Lower lobe of right lung (tissue), 2 donors: Measurements from ENCODE around the gene AMZ1. TPM values are rescaled to one million over a fixed set of nuclear protein-coding genes. Genes with fewer than 3 reads are reported as not detected.

Source experiments
- ATAC-seq, 2 donors: fragments of 200-7000 bp; cut with Tn5 transposase; one replicate each; pipeline ENCODE4 v1.9.1; 2020 to 2022; ENCODE audit warnings: mild to moderate bottlenecking in 2 of 2, moderate library complexity in 2 of 2
- DNase-seq: peaks from one replicate; pipeline ENCODE4 v3.0.0-alpha.2; 2020
- H3K27ac ChIP-seq: fragments of 200-600 bp; one replicate; pipeline ENCODE4 v1.8.0; 2022
- H3K27me3 ChIP-seq: fragments of 200-600 bp; one replicate; pipeline ENCODE4 v1.8.0; 2022; ENCODE audit warnings: low read depth
- H3K36me3 ChIP-seq: fragments of 200-600 bp; one replicate; pipeline ENCODE4 v1.8.0; 2022; ENCODE audit warnings: mild to moderate bottlenecking
- H3K4me1 ChIP-seq: fragments of 200-600 bp; one replicate; pipeline ENCODE4 v1.8.0; 2022
- H3K4me3 ChIP-seq: fragments of 200-600 bp; one replicate; pipeline ENCODE4 v1.8.0; 2022; ENCODE audit warnings: mild to moderate bottlenecking
- H3K9me3 ChIP-seq: fragments of 200-600 bp; one replicate; pipeline ENCODE4 v1.8.0; 2022
- CTCF ChIP-seq: fragments of 200-600 bp; IDR thresholded peaks from one replicate; pipeline ENCODE4 v1.8.0; 2022; ENCODE audit warnings: antibody characterized with exemption, mild to moderate bottlenecking
- intact Hi-C: fragments of 100-400 bp; cut with DNase I; formaldehyde crosslinking; loops from one replicate; pipeline ENCODE4 v1.11.0; 2022
- long read RNA-seq: library from polyadenylated mRNA; unstranded; transcript quantifications from one replicate; pipeline ENCODE4 v2.0.0, GENCODE V29; 2021
- total RNA-seq: library from RNA; stranded (reverse); fragmentation: NEBNext Ultra II Directional; extraction: Animal tissue kit (Norgen Biotek cat#: 25700); gene quantifications from one replicate; pipeline ENCODE4 v1.2.1, GENCODE V29; 2021
- donor health status: DM: no; HTN: yes; CAD: no; lungs with severe emphysema.

AMZ1 gene, protein sequence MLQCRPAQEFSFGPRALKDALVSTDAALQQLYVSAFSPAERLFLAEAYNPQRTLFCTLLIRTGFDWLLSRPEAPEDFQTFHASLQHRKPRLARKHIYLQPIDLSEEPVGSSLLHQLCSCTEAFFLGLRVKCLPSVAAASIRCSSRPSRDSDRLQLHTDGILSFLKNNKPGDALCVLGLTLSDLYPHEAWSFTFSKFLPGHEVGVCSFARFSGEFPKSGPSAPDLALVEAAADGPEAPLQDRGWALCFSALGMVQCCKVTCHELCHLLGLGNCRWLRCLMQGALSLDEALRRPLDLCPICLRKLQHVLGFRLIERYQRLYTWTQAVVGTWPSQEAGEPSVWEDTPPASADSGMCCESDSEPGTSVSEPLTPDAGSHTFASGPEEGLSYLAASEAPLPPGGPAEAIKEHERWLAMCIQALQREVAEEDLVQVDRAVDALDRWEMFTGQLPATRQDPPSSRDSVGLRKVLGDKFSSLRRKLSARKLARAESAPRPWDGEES
- 0.47 TPM for total RNA-seq
- long read RNA-seq, partial matches to known transcripts, result 0 of 5 reads
- long read RNA-seq, other reads (novel, unspliced or antisense), result 5 of 5 reads

- intact Hi-C loops, result no loop called here
- H3K27me3 ChIP-seq, result peaks cover 50% of the 10 kb centered on the region
Observed at GRCh38 chr7:2687881-2688318, at the start of gene AMZ1. Gene AMZ1, plus strand, starts transcription at chr7:2688202. Its CDS starts 12,250 bp downstream, at chr7:2700452.

GRCh38 chr7:2638224-2638991 lies 49.6 kb upstream of the AMZ1 start:
- ATAC-seq (no peak), DNase-seq (no peak)
- H3K4me3 ChIP-seq, result no peak overlapping the region
- peak overlapping the region; percentile 71 for H3K27ac ChIP-seq
- no peaks in the 10 kb centered on the region for H3K9me3 ChIP-seq
- peaks cover 89% of the 10 kb centered on the region for H3K4me1 ChIP-seq
- TF ChIP-seq CTCF, result no peak
- intact Hi-C loops, result no loop called here
- H3K36me3 ChIP-seq, result no peaks in the 10 kb centered on the region
- H3K27me3 ChIP-seq, result no peaks in the 10 kb centered on the region

More at GRCh38 chr7:2687881-2688318, at the start of gene AMZ1:
- no peak for DNase-seq
- Histone ChIP-seq H3K4me1 (peaks cover 20% of the 10 kb centered on the region), H3K36me3 (no peaks in the 10 kb centered on the region), H3K9me3 (no peaks in the 10 kb centered on the region), H3K4me3 (peak within 1 kb of the TSS; percentile 19), H3K27ac (no peak within 1 kb of the TSS)
- peak; percentile 14 to 46 for ATAC-seq
- TF ChIP-seq CTCF, result no peak

GRCh38 chr7:2639181-2639681 lies 48.8 kb upstream of the AMZ1 start:
- no peaks in the 10 kb centered on the region for H3K9me3 ChIP-seq
- TF ChIP-seq CTCF, result no peak
- intact Hi-C loops, result no loop called here
- no peaks in the 10 kb centered on the region for H3K36me3 ChIP-seq
- peaks cover 89% of the 10 kb centered on the region for H3K4me1 ChIP-seq
- H3K4me3 ChIP-seq, result no peak overlapping the region
- H3K27ac ChIP-seq, result no peak overlapping the region
- DNase-seq, result no peak
- H3K27me3 ChIP-seq, result no peaks in the 10 kb centered on the region
- ATAC-seq, result no peak

- Histone ChIP-seq H3K27ac (no peak overlapping the region), H3K4me1 (peaks cover 89% of the 10 kb centered on the region), H3K27me3 (no peaks in the 10 kb centered on the region), H3K4me3 (no peak overlapping the region), H3K36me3 (no peaks in the 10 kb centered on the region), H3K9me3 (no peaks in the 10 kb centered on the region)
- ATAC-seq (no peak), DNase-seq (no peak)
- intact Hi-C loops, result no loop called here
- no peak for TF ChIP-seq CTCF
Observed at GRCh38 chr7:2639695-2640481, 48.1 kb upstream of the AMZ1 start.

- Histone ChIP-seq H3K4me1 (peaks cover 89% of the 10 kb centered on the region), H3K27ac (peak overlapping the region; percentile 78)
- intact Hi-C loops, result no loop called here
Observed at GRCh38 chr7:2640482-2640830, 47.5 kb upstream of the AMZ1 start.

More at GRCh38 chr7:2640482-2640830, 47.5 kb upstream of the AMZ1 start:
- TF ChIP-seq CTCF, result no peak
- H3K4me3 ChIP-seq, result no peak overlapping the region
- H3K27me3 ChIP-seq, result no peaks in the 10 kb centered on the region
- ATAC-seq, result peak in 1 of 2 donors; percentile 3
- H3K9me3 ChIP-seq, result no peaks in the 10 kb centered on the region
- no peaks in the 10 kb centered on the region for H3K36me3 ChIP-seq
- DNase-seq, result no peak
